Neural cell (in vitro differentiated cells): ENCODE data around the gene TCF4. TPM values are rescaled to one million over a fixed set of nuclear protein-coding genes. Genes with fewer than 3 reads are reported as not detected.

ENCODE experiments used
- H2AFZ ChIP-seq: fragments of 200-600, 300-800 bp; sonication (generic), shearing (Covaris generic); 2 replicates; pipeline ENCODE4 v1.6.0; 2014; ENCODE audit warnings: low read depth, mild to moderate bottlenecking, antibody characterized with exemption, low read length, moderate library complexity
- H3F3A ChIP-seq: fragments of 200-600 bp; shearing (Covaris generic); 2 replicates; pipeline ENCODE4 v1.6.1; 2016; ENCODE audit warnings: mild to moderate bottlenecking, moderate library complexity, mixed read lengths, antibody characterized with exemption, low read length; ENCODE audit not compliant: insufficient read depth, poor library complexity, severe bottlenecking
- H3K27ac ChIP-seq: fragments of 200-600, 300-800 bp; sonication (generic), shearing (Covaris generic); 2 replicates; pipeline ENCODE4 v1.5.1; 2014; ENCODE audit warnings: mild to moderate bottlenecking, low read length, moderate library complexity
- H3K27me3 ChIP-seq: fragments of 300-800, 200-600 bp; sonication (generic), shearing (Covaris generic); 2 replicates; pipeline ENCODE4 v1.6.0; 2014; ENCODE audit warnings: mild to moderate bottlenecking, low read depth, low read length, moderate library complexity; ENCODE audit not compliant: insufficient read depth
- H3K36me3 ChIP-seq: fragments of 300-800, 200-600 bp; sonication (generic), shearing (Covaris generic); 2 replicates; pipeline ENCODE4 v1.5.1; 2014; ENCODE audit warnings: mild to moderate bottlenecking, antibody characterized with exemption, low read length, moderate library complexity; ENCODE audit not compliant: insufficient read depth
- H3K4me2 ChIP-seq: fragments of 300-800, 200-600 bp; sonication (generic), shearing (Covaris generic); 2 replicates; pipeline ENCODE4 v1.6.0; 2014; ENCODE audit warnings: mild to moderate bottlenecking, low read length
- H3K4me3 ChIP-seq: fragments of 300-800, 200-600 bp; sonication (generic), shearing (Covaris generic); 2 replicates; pipeline ENCODE4 v1.5.1; 2014; ENCODE audit warnings: mild to moderate bottlenecking, low read length, moderate library complexity
- H3K79me2 ChIP-seq: fragments of 200-600 bp; shearing (Covaris generic); replicated peaks from 2 replicates; pipeline ENCODE4 v1.6.0; 2014; ENCODE audit warnings: mild to moderate bottlenecking, low read length, moderate library complexity; ENCODE audit not compliant: insufficient read depth
- H3K9ac ChIP-seq: fragments of 300-800, 200-600 bp; sonication (generic), shearing (Covaris generic); 2 replicates; pipeline ENCODE4 v1.6.1; 2016; ENCODE audit warnings: mild to moderate bottlenecking, low read length, mixed read lengths
- H3K9me2 ChIP-seq: fragments of 200-600 bp; shearing (Covaris generic); 2 replicates; pipeline ENCODE4 v1.6.1; 2016; ENCODE audit warnings: mild to moderate bottlenecking, low read length, mixed read lengths; ENCODE audit not compliant: insufficient read depth
- H3K9me3 ChIP-seq: fragments of 200-600, 300-800 bp; sonication (generic), shearing (Covaris generic); 2 replicates; pipeline ENCODE4 v1.6.1; 2016; ENCODE audit warnings: mild to moderate bottlenecking, mixed run types, low read length, moderate library complexity, mixed read lengths
- H4K20me1 ChIP-seq: fragments of 200-600 bp; shearing (Covaris generic); 2 replicates; pipeline ENCODE4 v1.6.1; 2016; ENCODE audit warnings: mild to moderate bottlenecking, mixed run types; ENCODE audit not compliant: insufficient read depth
- CTCF ChIP-seq: fragments of 450-650 bp; IDR thresholded peaks from 2 replicates; pipeline ENCODE4 v1.5.1; 2014; ENCODE audit warnings: antibody characterized with exemption, mild to moderate bottlenecking, moderate library complexity; ENCODE audit not compliant: poor library complexity, severe bottlenecking
- EP300 ChIP-seq: fragments of 450-650 bp; conservative IDR thresholded peaks from 2 replicates; pipeline ENCODE4 v1.6.1; 2014; ENCODE audit warnings: antibody characterized with exemption, mild to moderate bottlenecking, moderate library complexity; ENCODE audit not compliant: poor library complexity, severe bottlenecking
- EZH2 ChIP-seq: fragments of 200-600, 300-800 bp; shearing (Covaris generic), sonication (generic); IDR thresholded peaks from 2 replicates; pipeline ENCODE4 v1.6.1; 2014; ENCODE audit warnings: antibody characterized with exemption, low read length, borderline replicate concordance, mild to moderate bottlenecking; ENCODE audit not compliant: insufficient read depth, poor library complexity, severe bottlenecking
- MXI1 ChIP-seq: fragments of 450-650 bp; conservative IDR thresholded peaks from 2 replicates; pipeline ENCODE4 v1.6.1; 2014; ENCODE audit warnings: antibody characterized with exemption, mild to moderate bottlenecking; ENCODE audit not compliant: poor library complexity, severe bottlenecking
- POLR2AphosphoS5 ChIP-seq: IDR thresholded peaks from 2 replicates; pipeline ENCODE4 v1.6.1; 2012
- RAD21 ChIP-seq: fragments of 450-650 bp; conservative IDR thresholded peaks from 2 replicates; pipeline ENCODE4 v1.6.1; 2014; ENCODE audit warnings: antibody characterized with exemption, mild to moderate bottlenecking, moderate library complexity
- REST ChIP-seq: IDR thresholded peaks from 2 replicates; pipeline ENCODE4 v1.6.1; 2012; ENCODE audit warnings: borderline replicate concordance
- SMC3 ChIP-seq: fragments of 450-650 bp; conservative IDR thresholded peaks from 2 replicates; pipeline ENCODE4 v1.6.1; 2014; ENCODE audit warnings: antibody characterized with exemption, mild to moderate bottlenecking, moderate library complexity; ENCODE audit not compliant: poor library complexity
- TAF1 ChIP-seq: IDR thresholded peaks from 2 replicates; pipeline ENCODE4 v1.6.1; 2012; ENCODE audit warnings: low read depth
- polyA plus RNA-seq: library from polyadenylated mRNA; depleted of rRNA; stranded (reverse); fragments of >200 nt; gene quantifications from 2 replicates; pipeline ENCODE4 v1.2.3, GENCODE V29; 2014

TCF4 gene
- polyA plus RNA-seq, 1 donor from 2014 or later, result 7.0 TPM

- no peak for TF ChIP-seq RAD21
Measured at GRCh38 chr18:55453186-55453585, 134.8 kb downstream of the TCF4 start (continued).

GRCh38 chr18:55452123-55452611, 135.8 kb downstream of the TCF4 start:
- peaks cover 6% of the 10 kb centered on the region for H3K79me2 ChIP-seq
- H3K4me3 ChIP-seq, result no peak overlapping the region
- no peaks in the 10 kb centered on the region for H3F3A ChIP-seq
- H3K9me2 ChIP-seq, result no peaks in the 10 kb centered on the region
- no peak overlapping the region for H3K9ac ChIP-seq
- no peak overlapping the region for H2AFZ ChIP-seq
- H3K27me3 ChIP-seq, result no peaks in the 10 kb centered on the region
- TF ChIP-seq REST (no peak), TAF1 (no peak), EZH2 (no peak), RAD21 (no peak), SMC3 (no peak), EP300 (no peak), POLR2AphosphoS5 (no peak), CTCF (no peak), MXI1 (no peak)
- no peaks in the 10 kb centered on the region for H4K20me1 ChIP-seq
- H3K9me3 ChIP-seq, result no peaks in the 10 kb centered on the region
- no peaks in the 10 kb centered on the region for H3K36me3 ChIP-seq
- no peak overlapping the region for H3K4me2 ChIP-seq
- H3K27ac ChIP-seq, result no peak overlapping the region

- Histone ChIP-seq H4K20me1 (no peaks in the 10 kb centered on the region), H3K27me3 (no peaks in the 10 kb centered on the region), H3K36me3 (no peaks in the 10 kb centered on the region), H3F3A (no peaks in the 10 kb centered on the region), H3K4me2 (no peak overlapping the region), H3K9me2 (no peaks in the 10 kb centered on the region), H3K4me3 (no peak overlapping the region), H2AFZ (no peak overlapping the region), H3K79me2 (peaks cover 10% of the 10 kb centered on the region), H3K9ac (no peak overlapping the region), H3K9me3 (no peaks in the 10 kb centered on the region), H3K27ac (no peak overlapping the region)
- TF ChIP-seq REST, result no peak
- no peak for TF ChIP-seq MXI1
- no peak for TF ChIP-seq POLR2AphosphoS5
- TF ChIP-seq CTCF, result no peak
Measured at GRCh38 chr18:55449412-55450140, 138.4 kb downstream of the TCF4 start.
